ENCODE results near the gene POLD1. TPM values are rescaled to one million over a fixed set of nuclear protein-coding genes. Genes with fewer than 3 reads are reported as not detected.

POLD1 gene
- total RNA-seq, 1 experiment from 2014 or later = 143 TPM

DNA sequence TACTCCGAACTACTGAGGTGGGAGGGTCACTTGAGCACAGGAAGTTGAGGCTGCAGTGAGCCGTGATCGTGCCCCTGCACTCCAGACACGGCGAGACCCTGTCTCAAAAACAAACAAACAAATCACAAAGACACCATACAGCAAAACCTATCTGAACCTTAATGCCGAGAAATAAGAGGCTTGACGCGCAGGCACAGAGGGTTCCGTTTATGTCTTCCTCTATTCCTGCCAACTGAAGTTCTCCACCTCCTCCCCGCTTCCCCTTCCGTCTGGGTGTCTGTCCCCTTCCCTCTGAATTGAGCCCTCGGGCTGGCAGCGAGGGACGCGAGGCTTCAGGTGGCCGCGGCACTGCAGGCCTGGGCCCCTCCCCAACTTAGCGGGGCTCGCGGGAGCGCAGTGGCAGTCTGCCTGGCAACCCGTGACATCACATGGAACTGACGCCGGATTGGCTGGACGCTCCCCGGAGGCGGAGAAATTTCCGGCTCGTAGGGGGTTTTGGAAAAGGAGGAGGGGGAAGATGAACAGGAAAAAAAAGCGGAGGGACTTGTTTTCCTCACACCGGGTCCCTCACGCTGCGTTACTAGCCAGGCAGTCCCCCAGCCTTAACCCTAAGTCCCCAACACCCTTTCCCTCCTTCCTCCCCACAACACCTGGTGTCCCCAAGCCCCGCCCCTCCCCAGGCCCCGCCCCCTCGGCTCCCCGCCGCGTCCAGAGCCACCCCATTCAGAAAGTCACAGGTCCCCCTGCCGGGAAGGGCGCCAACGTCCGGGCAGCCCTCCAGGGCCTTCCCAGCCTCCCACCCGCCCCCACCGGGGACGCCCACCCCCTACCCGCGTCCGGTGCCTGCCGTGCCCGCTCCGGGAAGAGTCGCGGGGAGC, 47.4 kb downstream of the POLD1 start:
- H3K4me1 ChIP-seq (ENCODE audit: insufficient read depth, low read length, poor library complexity, severe bottlenecking) = peaks cover 28% of the 10 kb centered on the region
- H3K36me3 ChIP-seq (ENCODE audit: insufficient read depth, low read length, poor library complexity, severe bottlenecking) = no peaks in the 10 kb centered on the region
- no peaks in the 10 kb centered on the region for H3K27me3 ChIP-seq (replicated peaks; ENCODE audit: insufficient read depth, low read depth, low read length, poor library complexity)
- peak overlapping the region; percentile 53 for H3K4me3 ChIP-seq (ENCODE audit: low read depth, low read length, poor library complexity, severe bottlenecking)
- no peak for TF ChIP-seq EZH2 (IDR thresholded peaks at IDR 0.05; ENCODE audit: borderline replicate concordance, low read depth, low read length, poor library complexity, severe bottlenecking)
- TF ChIP-seq, protein P1, sequence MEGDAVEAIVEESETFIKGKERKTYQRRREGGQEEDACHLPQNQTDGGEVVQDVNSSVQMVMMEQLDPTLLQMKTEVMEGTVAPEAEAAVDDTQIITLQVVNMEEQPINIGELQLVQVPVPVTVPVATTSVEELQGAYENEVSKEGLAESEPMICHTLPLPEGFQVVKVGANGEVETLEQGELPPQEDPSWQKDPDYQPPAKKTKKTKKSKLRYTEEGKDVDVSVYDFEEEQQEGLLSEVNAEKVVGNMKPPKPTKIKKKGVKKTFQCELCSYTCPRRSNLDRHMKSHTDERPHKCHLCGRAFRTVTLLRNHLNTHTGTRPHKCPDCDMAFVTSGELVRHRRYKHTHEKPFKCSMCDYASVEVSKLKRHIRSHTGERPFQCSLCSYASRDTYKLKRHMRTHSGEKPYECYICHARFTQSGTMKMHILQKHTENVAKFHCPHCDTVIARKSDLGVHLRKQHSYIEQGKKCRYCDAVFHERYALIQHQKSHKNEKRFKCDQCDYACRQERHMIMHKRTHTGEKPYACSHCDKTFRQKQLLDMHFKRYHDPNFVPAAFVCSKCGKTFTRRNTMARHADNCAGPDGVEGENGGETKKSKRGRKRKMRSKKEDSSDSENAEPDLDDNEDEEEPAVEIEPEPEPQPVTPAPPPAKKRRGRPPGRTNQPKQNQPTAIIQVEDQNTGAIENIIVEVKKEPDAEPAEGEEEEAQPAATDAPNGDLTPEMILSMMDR (conservative IDR thresholded peaks at IDR 0.05; ENCODE audit: low read depth, low read length) = no peak
- CTCF ChIA-PET = no interaction called here
- POLR2A ChIA-PET (ENCODE audit: low non-redundant PET) = no interaction called here
- no peaks in the 10 kb centered on the region for H3K9me3 ChIP-seq (ENCODE audit: low read depth, low read length, poor library complexity, severe bottlenecking)
- H3K27ac ChIP-seq (ENCODE audit: low read depth, low read length, poor library complexity, severe bottlenecking) = peak overlapping the region; percentile 54
- peak; percentile 85 for DNase-seq (ENCODE audit: low spot score)
- intact Hi-C loops (cut with micrococcal nuclease; ENCODE audit: unreplicated experiment) = no loop called here
- BruUV-seq (replicated peaks) = no TSS peak

DNA sequence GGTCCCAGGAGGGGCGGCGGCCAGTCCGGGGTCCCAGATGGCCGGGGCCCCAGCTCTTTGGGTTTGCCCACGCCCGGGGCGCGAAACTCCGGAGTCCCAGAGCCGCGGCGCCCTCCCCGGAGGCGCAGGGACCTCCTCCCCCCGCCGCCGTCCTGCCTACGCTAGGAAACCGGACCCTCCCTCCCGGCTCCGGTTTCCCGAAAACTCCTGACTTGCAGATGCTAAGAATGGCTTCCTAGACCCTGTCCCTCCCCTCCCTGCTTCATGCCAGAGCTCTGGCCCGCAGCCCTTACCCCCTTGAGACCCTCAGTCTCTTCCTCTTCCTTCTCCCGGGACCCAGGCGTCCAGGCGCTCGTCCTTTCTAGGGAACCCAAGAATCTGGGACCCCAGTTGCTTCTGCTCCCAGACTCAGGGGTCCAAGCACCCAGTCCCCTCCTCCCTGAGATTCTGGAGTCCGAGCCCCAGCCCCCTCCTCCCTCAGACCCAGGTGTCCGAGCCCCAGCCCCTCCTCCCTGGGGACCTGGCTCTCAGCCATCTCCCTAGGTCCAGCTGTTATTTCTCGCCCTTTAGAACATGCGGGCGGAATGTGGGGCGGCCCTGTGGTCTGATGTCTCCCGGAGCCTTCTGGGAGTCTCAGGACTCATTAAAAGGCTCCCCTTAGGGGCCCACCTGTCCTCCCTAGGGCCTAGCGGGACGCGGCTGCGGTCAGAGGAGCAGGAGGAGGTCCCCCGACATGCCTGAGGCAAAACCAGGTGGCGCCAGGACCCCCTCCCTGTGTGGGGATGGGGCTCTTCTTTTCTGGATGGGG, 48.3 kb downstream of the POLD1 start, which contains the start of gene MYBPC2:
MYBPC2 (plus strand) TSS at position 672 of the 808 bp plus-strand sequence; CDS start at position 734, 62 bp downstream.
- POLR2A ChIA-PET (ENCODE audit: low non-redundant PET) = no interaction called here
- H3K27me3 ChIP-seq (replicated peaks; ENCODE audit: insufficient read depth, low read depth, low read length, poor library complexity) = no peaks in the 10 kb centered on the region

More for the DNA sequence above, 48.3 kb downstream of the POLD1 start, which contains the start of gene MYBPC2:
- TF ChIP-seq, protein P1 (conservative IDR thresholded peaks at IDR 0.05; ENCODE audit: low read depth, low read length) = no peak
- TF ChIP-seq EZH2 (IDR thresholded peaks at IDR 0.05; ENCODE audit: borderline replicate concordance, low read depth, low read length, poor library complexity, severe bottlenecking) = no peak
- CTCF ChIA-PET = no interaction called here
- H3K36me3 ChIP-seq (ENCODE audit: insufficient read depth, low read length, poor library complexity, severe bottlenecking) = no peaks in the 10 kb centered on the region
- intact Hi-C loops (cut with micrococcal nuclease; ENCODE audit: unreplicated experiment) = no loop called here
- BruUV-seq (replicated peaks) = no TSS peak
- peak; percentile 41 for DNase-seq (ENCODE audit: low spot score)
- no peaks in the 10 kb centered on the region for H3K9me3 ChIP-seq (ENCODE audit: low read depth, low read length, poor library complexity, severe bottlenecking)
- H3K4me1 ChIP-seq (ENCODE audit: insufficient read depth, low read length, poor library complexity, severe bottlenecking) = peaks cover 28% of the 10 kb centered on the region
- peak within 1 kb of the TSS; percentile 54 for H3K27ac ChIP-seq (ENCODE audit: low read depth, low read length, poor library complexity, severe bottlenecking)
- peak within 1 kb of the TSS; percentile 53 for H3K4me3 ChIP-seq (ENCODE audit: low read depth, low read length, poor library complexity, severe bottlenecking)

All from A673 (cell line).